GM12878 (cell line): ENCODE results near the gene TARS3. TPM values are rescaled to one million over a fixed set of nuclear protein-coding genes. Genes with fewer than 3 reads are reported as not detected.

Experiments used
- DPF2 ChIP-seq: fragments of 450-650 bp; IDR thresholded peaks from 2 replicates; pipeline ENCODE4 v1.6.1; 2017; ENCODE audit warnings: mild to moderate bottlenecking
- EGR1 ChIP-seq, 2 experiments: IDR thresholded peaks; 1 replicate in 1 of 2; 2 replicates in 1 of 2; pipeline ENCODE4 v1.6.1; 2011 to 2012; ENCODE audit warnings: low read depth in 2 of 2, low read length in 2 of 2, borderline replicate concordance in 1 of 2, mild to moderate bottlenecking in 1 of 2, moderate library complexity in 1 of 2
- FOXM1 ChIP-seq: IDR thresholded peaks from 2 replicates; pipeline ENCODE4 v1.6.1; 2012; ENCODE audit warnings: low read depth, mild to moderate bottlenecking, inconsistent platforms, low read length, moderate library complexity
- GABPA ChIP-seq: IDR thresholded peaks from 2 replicates; pipeline ENCODE4 v1.6.1; 2014; ENCODE audit warnings: antibody characterized with exemption, low read depth, mild to moderate bottlenecking, inconsistent platforms
- polyA plus RNA-seq, 11 experiments: library from polyadenylated mRNA; depleted of rRNA in 4 of 11; unstranded in 6 of 11; stranded (reverse) in 5 of 11; fragments of >200 nt; fragmentation: Nextera tagmentation in 4 of 11; fragmentation: Illumina TruSeq in 1 of 11; extraction: Ambion mirVana in 4 of 11; extraction: Trizol in 1 of 11; gene quantifications; 1 replicate in 1 of 11; 2 replicates in 10 of 11; pipeline versions ENCODE4 v1.2.1 to v1.2.3, GENCODE V29; 2011 to 2016; ENCODE audit warnings: inconsistent platforms in 2 of 11, missing spikeins in 2 of 11, low read depth in 1 of 11
- total RNA-seq, 4 experiments: library from RNA; depleted of rRNA in 3 of 4; stranded (reverse); fragments of >200 nt in 3 of 4; fragmentation: Illumina TruSeq in 1 of 4; extraction: Trizol in 1 of 4; gene quantifications; 2 replicates each; pipeline versions ENCODE4 v1.2.1 to v1.2.3, GENCODE V29; 2013 to 2021
- TF ChIP-seq, protein P1 (sequence below): IDR thresholded peaks from 2 replicates; pipeline ENCODE4 v1.6.1; 2011; ENCODE audit warnings: mild to moderate bottlenecking, low read depth, low read length, moderate library complexity; ENCODE audit not compliant: insufficient replicate concordance
- TF ChIP-seq, protein P2 (sequence below): fragments of 450-650 bp; IDR thresholded peaks from 2 replicates; pipeline ENCODE4 v1.6.1; 2018; ENCODE audit warnings: mild to moderate bottlenecking, low read depth, moderate library complexity; ENCODE audit not compliant: partially characterized antibody
- TF ChIP-seq, protein P3 (sequence below): IDR thresholded peaks from 2 replicates; pipeline ENCODE4 v1.6.1; 2012; ENCODE audit warnings: mild to moderate bottlenecking, low read depth, low read length

Gene TARS3
- total and polyA plus RNA-seq, 10 of the 15 experiments (the other 5 are each of a cell fraction or from before 2014, with no cell fraction given) = 1.4 to 7.8 (median 5.3) TPM

GRCh38 chr15:101611007-101611406, 113.3 kb downstream of the TARS3 start (continued):
- TF ChIP-seq, protein P1, sequence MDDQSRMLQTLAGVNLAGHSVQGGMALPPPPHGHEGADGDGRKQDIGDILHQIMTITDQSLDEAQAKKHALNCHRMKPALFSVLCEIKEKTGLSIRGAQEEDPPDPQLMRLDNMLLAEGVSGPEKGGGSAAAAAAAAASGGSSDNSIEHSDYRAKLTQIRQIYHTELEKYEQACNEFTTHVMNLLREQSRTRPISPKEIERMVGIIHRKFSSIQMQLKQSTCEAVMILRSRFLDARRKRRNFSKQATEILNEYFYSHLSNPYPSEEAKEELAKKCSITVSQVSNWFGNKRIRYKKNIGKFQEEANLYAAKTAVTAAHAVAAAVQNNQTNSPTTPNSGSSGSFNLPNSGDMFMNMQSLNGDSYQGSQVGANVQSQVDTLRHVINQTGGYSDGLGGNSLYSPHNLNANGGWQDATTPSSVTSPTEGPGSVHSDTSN = no peak
- TF ChIP-seq, protein P2, sequence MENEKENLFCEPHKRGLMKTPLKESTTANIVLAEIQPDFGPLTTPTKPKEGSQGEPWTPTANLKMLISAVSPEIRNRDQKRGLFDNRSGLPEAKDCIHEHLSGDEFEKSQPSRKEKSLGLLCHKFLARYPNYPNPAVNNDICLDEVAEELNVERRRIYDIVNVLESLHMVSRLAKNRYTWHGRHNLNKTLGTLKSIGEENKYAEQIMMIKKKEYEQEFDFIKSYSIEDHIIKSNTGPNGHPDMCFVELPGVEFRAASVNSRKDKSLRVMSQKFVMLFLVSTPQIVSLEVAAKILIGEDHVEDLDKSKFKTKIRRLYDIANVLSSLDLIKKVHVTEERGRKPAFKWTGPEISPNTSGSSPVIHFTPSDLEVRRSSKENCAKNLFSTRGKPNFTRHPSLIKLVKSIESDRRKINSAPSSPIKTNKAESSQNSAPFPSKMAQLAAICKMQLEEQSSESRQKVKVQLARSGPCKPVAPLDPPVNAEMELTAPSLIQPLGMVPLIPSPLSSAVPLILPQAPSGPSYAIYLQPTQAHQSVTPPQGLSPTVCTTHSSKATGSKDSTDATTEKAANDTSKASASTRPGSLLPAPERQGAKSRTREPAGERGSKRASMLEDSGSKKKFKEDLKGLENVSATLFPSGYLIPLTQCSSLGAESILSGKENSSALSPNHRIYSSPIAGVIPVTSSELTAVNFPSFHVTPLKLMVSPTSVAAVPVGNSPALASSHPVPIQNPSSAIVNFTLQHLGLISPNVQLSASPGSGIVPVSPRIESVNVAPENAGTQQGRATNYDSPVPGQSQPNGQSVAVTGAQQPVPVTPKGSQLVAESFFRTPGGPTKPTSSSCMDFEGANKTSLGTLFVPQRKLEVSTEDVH = no peak
- TF ChIP-seq DPF2 = no peak
- TF ChIP-seq FOXM1 = no peak
- no peak for TF ChIP-seq GABPA
- TF ChIP-seq, protein P3, sequence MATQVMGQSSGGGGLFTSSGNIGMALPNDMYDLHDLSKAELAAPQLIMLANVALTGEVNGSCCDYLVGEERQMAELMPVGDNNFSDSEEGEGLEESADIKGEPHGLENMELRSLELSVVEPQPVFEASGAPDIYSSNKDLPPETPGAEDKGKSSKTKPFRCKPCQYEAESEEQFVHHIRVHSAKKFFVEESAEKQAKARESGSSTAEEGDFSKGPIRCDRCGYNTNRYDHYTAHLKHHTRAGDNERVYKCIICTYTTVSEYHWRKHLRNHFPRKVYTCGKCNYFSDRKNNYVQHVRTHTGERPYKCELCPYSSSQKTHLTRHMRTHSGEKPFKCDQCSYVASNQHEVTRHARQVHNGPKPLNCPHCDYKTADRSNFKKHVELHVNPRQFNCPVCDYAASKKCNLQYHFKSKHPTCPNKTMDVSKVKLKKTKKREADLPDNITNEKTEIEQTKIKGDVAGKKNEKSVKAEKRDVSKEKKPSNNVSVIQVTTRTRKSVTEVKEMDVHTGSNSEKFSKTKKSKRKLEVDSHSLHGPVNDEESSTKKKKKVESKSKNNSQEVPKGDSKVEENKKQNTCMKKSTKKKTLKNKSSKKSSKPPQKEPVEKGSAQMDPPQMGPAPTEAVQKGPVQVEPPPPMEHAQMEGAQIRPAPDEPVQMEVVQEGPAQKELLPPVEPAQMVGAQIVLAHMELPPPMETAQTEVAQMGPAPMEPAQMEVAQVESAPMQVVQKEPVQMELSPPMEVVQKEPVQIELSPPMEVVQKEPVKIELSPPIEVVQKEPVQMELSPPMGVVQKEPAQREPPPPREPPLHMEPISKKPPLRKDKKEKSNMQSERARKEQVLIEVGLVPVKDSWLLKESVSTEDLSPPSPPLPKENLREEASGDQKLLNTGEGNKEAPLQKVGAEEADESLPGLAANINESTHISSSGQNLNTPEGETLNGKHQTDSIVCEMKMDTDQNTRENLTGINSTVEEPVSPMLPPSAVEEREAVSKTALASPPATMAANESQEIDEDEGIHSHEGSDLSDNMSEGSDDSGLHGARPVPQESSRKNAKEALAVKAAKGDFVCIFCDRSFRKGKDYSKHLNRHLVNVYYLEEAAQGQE = no peak
- TF ChIP-seq EGR1 (IDR thresholded peaks at IDR 0.05; ENCODE audit: borderline replicate concordance in 1 of 2, low read depth in 2 of 2, low read length in 2 of 2) = no peak
